Brain microvascular endothelial cell (primary cell): ENCODE data around the gene PEAK1.

Source experiments
- DNase-seq: peaks from one replicate; pipeline ENCODE4 v3.0.0-alpha.2; 2020
- H3K27ac ChIP-seq: fragments of 250-450 bp; sonication (Bioruptor Pico); 2 replicates; pipeline ENCODE4 v1.5.1; 2020; ENCODE audit warnings: mild to moderate bottlenecking, moderate library complexity
- H3K27me3 ChIP-seq: fragments of 250-450 bp; sonication (Bioruptor Pico); replicated peaks from 2 replicates; pipeline ENCODE4 v1.5.1; 2020; ENCODE audit warnings: mild to moderate bottlenecking
- H3K36me3 ChIP-seq: fragments of 250-450 bp; sonication (Bioruptor Pico); replicated peaks from 2 replicates; pipeline ENCODE4 v1.5.1; 2020; ENCODE audit warnings: mild to moderate bottlenecking
- H3K4me3 ChIP-seq: 2 replicates; pipeline ENCODE4 v1.5.1; 2011; ENCODE audit warnings: low read depth, mild to moderate bottlenecking, control low read depth, low read length, moderate library complexity
- in situ Hi-C: cut with HindIII; loops from 2 replicates; pipeline ENCODE4 v1.10.0; 2017; ENCODE audit warnings: low sequenced_read_pairs, low pct_ligation_motif_present
- TF ChIP-seq, protein P1 (sequence below): IDR thresholded peaks from 2 replicates; pipeline ENCODE4 v1.5.1; 2011; ENCODE audit warnings: low read depth, mild to moderate bottlenecking, moderate library complexity, low read length, control low read depth, inconsistent platforms; ENCODE audit errors: missing control alignments

PEAK1 gene

DNA sequence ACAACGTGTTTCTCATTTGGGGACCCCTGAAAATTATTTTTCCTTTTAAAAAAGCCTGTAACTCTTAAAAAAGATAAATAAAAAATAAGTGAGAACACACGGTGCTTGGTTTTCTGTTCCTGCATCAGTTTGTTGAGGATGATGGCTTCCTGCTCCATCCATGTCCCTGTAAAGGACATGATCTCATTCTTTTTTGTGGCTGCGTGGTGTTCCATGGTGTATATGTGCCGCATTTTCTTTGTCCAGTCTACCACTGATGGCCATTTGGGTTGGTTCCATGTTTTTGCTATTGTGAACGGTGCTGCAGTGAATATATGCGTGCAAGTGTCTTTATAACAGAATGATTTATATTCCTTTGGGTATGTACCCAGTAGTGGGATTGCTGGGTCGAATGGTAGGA is 351.3 kb downstream of the PEAK1 start:
- no peak for DNase-seq
- H3K36me3 ChIP-seq = no peaks in the 10 kb centered on the region
- TF ChIP-seq, protein P1, sequence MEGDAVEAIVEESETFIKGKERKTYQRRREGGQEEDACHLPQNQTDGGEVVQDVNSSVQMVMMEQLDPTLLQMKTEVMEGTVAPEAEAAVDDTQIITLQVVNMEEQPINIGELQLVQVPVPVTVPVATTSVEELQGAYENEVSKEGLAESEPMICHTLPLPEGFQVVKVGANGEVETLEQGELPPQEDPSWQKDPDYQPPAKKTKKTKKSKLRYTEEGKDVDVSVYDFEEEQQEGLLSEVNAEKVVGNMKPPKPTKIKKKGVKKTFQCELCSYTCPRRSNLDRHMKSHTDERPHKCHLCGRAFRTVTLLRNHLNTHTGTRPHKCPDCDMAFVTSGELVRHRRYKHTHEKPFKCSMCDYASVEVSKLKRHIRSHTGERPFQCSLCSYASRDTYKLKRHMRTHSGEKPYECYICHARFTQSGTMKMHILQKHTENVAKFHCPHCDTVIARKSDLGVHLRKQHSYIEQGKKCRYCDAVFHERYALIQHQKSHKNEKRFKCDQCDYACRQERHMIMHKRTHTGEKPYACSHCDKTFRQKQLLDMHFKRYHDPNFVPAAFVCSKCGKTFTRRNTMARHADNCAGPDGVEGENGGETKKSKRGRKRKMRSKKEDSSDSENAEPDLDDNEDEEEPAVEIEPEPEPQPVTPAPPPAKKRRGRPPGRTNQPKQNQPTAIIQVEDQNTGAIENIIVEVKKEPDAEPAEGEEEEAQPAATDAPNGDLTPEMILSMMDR = no peak
- H3K4me3 ChIP-seq = no peak overlapping the region
- in situ Hi-C loops = no loop called here
- no peaks in the 10 kb centered on the region for H3K27me3 ChIP-seq
- H3K27ac ChIP-seq = no peak overlapping the region

DNA sequence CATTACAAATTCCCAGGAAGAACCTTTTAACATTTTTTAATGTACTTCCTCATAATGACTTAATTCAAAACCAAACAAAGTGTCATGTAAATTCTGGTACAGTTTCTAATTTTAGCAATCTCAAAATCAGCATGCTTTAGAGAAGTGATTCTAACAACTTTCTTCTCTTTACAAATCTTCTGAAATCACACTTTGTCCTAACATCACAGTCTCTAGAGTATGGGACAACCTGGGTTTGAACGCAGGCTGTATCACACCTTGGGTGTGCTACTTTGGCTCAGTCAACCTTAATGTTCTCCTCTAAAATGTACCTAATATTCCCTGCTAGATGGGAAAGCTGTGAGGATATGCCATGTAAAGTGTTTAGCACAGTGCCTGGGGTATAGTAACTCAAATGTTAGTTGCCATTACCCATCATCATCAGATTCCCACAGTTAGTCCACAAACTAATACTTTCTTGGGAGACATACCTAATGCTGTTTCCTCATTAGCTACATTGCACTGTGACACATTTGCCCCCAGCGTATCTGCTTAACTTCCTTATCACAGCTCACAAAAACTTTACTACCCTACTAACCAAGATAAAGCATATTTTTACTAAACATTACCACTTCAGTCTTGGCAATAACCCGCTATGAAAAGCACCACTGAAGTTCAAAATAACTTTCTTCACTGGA is 352.1 kb downstream of the PEAK1 start:
- TF ChIP-seq, protein P1 = no peak
- in situ Hi-C loops = no loop called here
- no peak for DNase-seq
- H3K4me3 ChIP-seq = no peak overlapping the region
- H3K27me3 ChIP-seq = no peaks in the 10 kb centered on the region
- no peaks in the 10 kb centered on the region for H3K36me3 ChIP-seq
- H3K27ac ChIP-seq = no peak overlapping the region

DNA sequence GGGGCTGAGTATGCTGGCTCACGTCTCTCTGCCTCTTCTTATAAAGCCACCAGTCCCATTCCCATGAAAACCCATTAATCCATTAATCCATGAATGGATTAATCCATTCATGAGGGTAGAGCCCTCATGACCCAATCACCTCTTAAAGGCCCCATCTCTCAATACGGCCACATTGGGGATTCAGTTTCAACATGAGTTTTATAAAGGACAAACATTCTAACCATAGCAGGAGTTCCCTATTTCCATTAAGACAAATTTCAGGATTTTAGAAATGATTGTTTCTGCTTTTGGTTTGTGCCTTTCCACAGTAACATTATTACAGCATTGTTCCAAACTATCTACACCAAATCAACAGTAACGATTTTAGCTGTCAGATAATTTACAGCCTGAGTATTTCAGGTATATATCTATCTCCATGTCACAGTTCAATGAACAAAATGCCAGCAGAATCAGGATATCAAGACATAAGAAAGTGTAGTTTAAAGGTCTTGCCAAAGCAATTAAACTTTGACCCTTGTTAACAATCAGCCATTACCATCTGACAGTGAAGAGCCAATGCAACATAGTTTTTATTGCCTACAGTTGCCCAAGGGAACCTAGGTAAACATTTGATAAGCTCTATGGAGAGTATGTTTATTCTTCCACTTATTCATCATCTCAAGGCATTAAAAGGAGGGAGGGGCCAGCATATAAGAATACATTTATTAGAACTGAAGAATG is 352.8 kb downstream of the PEAK1 start:
- Histone ChIP-seq H3K27me3 (no peaks in the 10 kb centered on the region), H3K4me3 (no peak overlapping the region), H3K36me3 (no peaks in the 10 kb centered on the region), H3K27ac (no peak overlapping the region)
- in situ Hi-C loops = no loop called here
- TF ChIP-seq, protein P1 = no peak
- DNase-seq = no peak

DNA sequence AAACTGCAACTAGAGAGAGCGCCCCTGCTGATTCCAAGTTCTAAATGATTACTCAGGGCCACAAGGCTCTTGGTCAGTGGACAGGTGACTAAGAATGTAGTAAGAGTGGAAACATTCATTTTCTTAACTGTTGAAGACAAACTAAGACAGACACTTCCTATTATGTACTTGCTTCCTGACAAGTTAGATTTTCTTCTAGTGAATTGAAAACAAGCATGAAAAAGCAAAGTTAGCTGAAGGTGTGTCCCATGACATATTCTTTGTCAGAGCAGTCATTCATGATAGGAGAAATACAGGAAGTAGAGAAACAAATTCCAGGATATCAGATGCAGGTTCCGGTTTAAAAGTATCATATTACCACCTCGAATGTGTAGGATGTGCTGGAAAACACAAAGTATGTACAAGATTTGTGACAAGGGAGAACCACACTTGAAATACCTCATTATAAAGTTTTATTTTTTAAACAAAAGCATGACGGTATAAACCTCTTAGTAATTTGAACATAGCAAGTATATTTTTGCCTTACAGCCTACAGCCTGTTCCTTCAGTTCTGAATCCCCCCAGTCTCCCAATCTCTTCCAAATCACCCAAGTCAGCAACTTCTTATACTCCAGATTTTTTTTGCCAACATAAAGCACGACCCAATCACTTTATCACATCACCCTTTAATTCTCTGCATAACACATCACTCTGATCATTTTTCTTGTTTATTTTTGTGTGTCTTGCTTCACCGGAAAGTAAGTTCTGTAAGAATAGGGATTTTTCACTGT is 355.2 kb downstream of the PEAK1 start:
- in situ Hi-C loops = no loop called here
- Histone ChIP-seq H3K36me3 (no peaks in the 10 kb centered on the region), H3K4me3 (no peak overlapping the region), H3K27me3 (no peaks in the 10 kb centered on the region), H3K27ac (no peak overlapping the region)
- peak; percentile 18 for DNase-seq
- TF ChIP-seq, protein P1 = no peak

DNA sequence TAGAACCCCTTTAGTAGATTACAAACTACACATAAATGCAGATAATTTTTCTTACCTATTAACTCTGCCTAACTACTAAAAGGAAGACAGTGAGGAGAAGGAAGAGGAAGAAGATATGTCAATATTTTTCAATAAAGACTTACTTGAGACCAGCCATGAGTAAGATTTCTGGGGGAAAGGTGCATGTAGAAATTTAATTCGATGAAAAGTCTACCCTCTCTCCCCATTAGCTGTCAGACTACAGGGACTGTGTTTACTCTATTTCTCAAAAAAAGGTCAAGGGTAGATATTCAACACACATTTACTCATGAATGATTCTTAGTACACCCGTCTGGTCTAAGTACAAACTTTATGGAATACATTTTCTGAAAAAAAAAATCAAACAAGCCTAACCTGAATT is 355.8 kb downstream of the PEAK1 start:
- no peak overlapping the region for H3K4me3 ChIP-seq
- no peaks in the 10 kb centered on the region for H3K27me3 ChIP-seq
- H3K36me3 ChIP-seq = no peaks in the 10 kb centered on the region
- TF ChIP-seq, protein P1 = no peak
- no peak overlapping the region for H3K27ac ChIP-seq
- in situ Hi-C loops = no loop called here
- DNase-seq = no peak
